A673 (cell line): ENCODE data around the gene IGFBP5.

Source experiments
- EZH2 ChIP-seq: fragments of 200-600 bp; sonication (generic); IDR thresholded peaks from 2 replicates; pipeline ENCODE4 v1.6.1; 2017; ENCODE audit warnings: borderline replicate concordance, low read depth, mild to moderate bottlenecking, mixed read lengths, antibody characterized with exemption, low read length; ENCODE audit not compliant: poor library complexity, severe bottlenecking
- TF ChIP-seq, protein P1 (sequence below): fragments of 300-800, 200-600 bp; sonication (generic); conservative IDR thresholded peaks from 2 replicates; pipeline ENCODE4 v1.5.1; 2017; ENCODE audit warnings: low read depth, mild to moderate bottlenecking, antibody characterized with exemption, low read length, moderate library complexity, mixed read lengths

DNA sequence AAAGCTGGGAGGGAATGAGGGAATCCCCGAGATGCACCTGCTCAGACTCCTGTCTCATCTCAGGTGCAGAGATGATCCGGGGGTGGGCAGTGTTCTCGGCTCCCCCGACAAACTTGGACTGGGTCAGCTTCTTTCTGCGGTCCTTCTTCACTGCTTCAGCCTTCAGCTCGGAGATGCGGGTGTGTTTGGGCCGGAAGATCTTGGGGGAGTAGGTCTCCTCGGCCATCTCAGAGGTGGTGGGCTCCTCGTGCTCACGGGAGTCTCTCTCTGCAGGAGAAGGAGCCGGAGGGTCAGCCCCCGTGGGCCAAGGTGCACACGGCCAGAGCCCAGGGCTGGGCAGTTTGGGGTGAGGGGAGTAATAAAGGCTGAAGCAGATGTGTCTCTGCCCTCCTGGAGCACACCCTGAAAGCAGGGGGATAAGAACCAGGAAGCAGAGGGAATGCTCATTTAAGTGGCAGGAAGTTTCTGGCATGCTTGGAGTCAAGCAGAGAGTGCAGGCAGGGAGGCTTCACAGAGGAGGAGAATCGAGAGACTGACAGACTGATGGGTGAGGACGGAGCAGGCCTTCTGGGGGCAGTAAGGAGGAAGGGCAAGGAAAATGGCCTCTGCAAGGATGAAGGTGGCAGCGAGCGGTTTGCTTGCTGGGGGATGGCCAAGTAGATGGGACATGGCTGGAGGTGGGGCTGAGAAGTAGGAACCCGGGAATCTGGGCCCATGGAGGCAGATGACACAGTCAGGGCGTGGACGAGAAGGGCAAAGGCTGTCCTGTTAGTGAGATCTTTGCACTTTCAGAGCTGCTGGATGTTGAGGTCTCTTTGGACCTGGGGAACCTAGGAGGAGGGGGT is 16.3 kb downstream of the IGFBP5 start:
- TF ChIP-seq, protein P1, sequence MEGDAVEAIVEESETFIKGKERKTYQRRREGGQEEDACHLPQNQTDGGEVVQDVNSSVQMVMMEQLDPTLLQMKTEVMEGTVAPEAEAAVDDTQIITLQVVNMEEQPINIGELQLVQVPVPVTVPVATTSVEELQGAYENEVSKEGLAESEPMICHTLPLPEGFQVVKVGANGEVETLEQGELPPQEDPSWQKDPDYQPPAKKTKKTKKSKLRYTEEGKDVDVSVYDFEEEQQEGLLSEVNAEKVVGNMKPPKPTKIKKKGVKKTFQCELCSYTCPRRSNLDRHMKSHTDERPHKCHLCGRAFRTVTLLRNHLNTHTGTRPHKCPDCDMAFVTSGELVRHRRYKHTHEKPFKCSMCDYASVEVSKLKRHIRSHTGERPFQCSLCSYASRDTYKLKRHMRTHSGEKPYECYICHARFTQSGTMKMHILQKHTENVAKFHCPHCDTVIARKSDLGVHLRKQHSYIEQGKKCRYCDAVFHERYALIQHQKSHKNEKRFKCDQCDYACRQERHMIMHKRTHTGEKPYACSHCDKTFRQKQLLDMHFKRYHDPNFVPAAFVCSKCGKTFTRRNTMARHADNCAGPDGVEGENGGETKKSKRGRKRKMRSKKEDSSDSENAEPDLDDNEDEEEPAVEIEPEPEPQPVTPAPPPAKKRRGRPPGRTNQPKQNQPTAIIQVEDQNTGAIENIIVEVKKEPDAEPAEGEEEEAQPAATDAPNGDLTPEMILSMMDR = no peak
- TF ChIP-seq EZH2 = no peak
